Stimulated activated CD4-positive, alpha-beta T cell treated with anti-CD3 and anti-CD28 coated beads, Interleukin-12 subunit alpha, Interleukin-12 subunit beta, amount 100 ng/mL, for 24 hours (primary cell): ENCODE data around the gene TUT1.
A peak's percentile ranks its signal among the peaks of the same experiment; 100 is the strongest.
"Not testable (repeated sequence)": the region's sequence is repeated elsewhere in the genome, so short reads cannot be mapped to it uniquely, and the experiment has no call there.

Experiments used
- DNase-seq, 2 experiments: peaks; one replicate each; pipeline ENCODE4 v3.0.0-alpha.2; 2020; ENCODE audit warnings: low read depth in 2 of 2

Gene TUT1

DNA sequence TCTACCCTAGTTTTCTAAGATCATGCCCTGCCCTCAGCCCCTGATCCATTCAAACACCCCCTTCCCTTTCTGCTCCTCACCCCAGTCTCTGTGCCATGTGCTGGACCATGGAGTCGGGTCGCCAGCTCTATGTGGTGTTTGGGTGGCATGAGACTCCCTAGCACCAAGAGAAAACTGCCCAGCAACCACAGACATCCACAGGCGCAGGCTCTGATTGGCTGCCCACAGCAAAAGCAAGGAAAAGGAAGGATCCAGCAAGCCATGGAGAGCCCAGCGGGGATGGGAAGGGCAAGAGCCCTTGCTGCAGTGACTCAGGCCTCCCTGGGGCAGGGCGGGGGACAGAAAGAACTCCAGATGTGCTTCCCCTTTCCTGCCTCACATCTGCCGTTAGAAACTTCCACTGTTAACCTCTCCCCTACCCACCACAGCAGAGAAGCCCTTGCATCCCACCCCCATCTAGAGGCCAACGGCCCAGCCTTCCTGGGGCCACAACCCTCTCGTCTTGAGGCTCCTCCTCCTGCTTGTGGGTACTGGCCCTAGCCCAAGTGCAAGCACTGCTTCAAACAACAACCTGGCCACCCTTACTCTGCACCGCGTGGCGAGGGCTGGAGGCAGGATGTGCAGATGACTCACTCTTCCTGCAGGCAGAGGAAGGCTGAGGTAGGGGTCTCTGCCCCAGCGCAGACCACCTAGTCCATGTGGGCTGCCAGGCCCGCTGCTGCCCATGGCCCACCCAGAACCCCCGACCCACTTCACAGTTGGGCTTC lies 35.0 kb downstream of the TUT1 start:
- peak in 1 of 2 experiments; percentile 78 for DNase-seq

DNA sequence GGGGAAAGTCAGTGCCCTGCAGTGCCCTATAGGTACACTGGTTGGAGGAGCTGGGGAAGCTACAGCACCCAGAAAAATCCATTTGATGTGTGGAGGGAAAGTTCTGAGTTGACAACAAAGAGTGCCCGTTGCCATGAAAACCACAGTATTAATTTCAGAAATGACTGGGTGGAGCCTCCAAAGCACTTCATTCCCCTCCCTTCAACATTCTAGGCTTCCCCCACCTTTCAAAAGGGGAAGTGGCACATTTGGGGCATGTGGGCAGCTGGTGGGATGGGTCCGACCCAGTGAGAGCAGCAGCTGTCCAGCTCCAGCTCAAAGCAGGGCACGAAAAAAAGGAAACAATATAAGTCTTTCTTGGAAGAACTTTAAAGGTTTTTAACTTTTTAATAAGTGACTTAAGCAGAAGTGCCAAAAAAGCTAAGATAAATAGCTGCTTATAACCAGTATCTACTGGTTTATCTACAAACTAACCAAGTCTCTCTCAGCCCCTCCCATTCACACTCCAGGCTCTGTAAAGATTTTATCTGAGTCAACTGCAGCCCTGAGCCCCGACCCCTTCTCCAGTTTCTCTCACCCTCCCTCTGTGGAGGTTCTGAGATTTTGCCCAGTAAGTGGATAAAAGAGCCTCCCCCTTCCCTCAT lies 35.7 kb downstream of the TUT1 start:
- no peak for DNase-seq

DNA sequence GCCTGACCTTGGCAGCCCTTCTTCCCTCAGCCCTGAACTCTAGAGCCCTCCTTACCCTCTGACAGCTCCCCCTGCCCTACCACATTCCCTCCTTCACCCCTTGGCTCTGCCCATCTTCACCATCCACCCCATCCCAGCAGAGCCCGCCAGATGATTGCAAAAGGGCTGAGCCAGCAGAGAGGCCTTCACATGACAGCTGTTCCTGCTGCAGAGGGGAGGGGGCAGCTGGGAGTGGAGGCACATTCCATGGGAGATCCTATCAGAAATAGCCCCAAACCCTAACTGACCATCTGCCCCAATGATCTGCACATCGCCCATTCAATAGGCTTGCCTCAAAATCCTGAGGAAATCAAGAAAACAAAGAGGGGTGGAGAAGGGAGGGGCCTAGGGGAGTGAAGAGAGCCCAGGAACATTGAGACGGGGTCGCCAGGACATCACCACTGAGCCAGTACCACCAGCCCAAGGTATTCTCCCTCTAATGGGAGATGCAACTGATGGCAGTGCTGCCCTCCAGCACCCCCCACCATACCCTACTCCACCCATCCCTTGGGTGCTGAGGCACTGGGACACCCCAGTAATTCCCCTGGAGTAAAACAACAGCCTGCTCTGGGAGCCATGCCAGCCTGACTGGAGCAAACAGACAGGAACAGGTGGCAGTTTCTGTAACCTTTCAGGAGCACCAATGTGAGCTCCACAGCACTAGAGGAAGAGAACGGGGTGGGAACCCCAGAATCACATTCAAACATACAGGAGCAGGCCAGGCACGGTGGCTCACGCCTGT lies 36.7 kb downstream of the TUT1 start:
- DNase-seq, result no peak

DNA sequence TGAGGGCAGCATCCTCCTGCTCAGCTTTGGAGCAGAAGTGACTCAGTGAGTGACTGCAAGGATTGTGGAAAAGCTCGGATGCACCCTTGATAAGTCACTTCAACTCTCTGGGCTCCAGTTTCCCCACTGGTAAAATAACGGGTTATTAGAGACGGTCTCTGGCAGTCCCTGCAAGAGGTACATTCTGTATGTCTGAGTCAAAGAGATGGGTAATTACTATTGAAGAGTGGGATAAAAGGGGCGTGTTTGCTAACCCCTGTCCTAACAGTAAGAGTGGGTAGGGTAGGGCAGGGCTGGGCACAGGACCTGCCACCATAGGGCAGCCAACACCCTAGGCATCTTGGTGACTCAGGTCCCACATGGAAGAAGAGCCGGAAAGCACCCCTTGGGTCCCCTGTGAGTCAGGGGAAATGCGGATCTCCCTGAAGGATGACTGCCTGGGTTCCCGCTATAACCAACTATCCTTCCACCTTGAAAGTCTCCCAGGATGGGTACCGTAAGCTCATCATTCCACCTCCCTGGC lies 37.4 kb downstream of the TUT1 start:
- DNase-seq, result no peak

DNA sequence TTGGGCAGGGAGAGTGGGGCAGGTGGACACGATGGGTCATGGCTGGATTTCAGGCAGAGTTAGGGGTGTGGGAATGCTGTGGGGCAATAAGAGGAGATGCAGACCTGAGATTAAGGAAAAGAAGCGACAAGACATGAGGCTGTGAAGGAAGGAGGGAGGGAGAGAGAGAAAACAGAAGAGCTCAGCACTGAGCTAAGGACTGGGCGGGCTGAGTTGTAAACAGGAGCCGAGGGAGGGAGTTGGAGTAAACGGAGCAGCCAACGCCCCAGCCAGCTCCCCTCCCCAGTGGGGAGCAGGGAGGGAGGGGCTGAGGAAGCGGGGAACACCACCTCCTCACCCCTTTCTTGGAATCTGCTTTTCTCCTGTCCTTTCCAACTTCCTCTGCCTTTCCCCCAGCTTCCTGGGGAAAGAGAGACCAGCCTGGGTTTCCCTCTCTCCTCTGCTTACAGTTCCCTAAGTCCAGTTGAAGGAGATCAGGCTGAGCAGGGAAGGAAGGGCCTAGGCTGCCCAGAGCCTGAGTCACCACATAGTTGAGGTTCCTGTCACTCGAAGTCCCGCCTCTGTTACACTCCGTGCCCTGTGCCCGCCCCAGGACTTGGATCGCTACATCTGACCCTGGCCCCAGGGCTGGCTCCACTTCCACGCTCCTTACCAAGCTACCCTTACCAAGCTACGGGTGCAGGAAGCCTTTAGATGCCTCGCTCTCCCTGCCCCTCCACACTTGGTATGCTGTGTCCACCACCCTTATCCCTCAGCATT lies 38.1 kb downstream of the TUT1 start:
- DNase-seq, result no peak

DNA sequence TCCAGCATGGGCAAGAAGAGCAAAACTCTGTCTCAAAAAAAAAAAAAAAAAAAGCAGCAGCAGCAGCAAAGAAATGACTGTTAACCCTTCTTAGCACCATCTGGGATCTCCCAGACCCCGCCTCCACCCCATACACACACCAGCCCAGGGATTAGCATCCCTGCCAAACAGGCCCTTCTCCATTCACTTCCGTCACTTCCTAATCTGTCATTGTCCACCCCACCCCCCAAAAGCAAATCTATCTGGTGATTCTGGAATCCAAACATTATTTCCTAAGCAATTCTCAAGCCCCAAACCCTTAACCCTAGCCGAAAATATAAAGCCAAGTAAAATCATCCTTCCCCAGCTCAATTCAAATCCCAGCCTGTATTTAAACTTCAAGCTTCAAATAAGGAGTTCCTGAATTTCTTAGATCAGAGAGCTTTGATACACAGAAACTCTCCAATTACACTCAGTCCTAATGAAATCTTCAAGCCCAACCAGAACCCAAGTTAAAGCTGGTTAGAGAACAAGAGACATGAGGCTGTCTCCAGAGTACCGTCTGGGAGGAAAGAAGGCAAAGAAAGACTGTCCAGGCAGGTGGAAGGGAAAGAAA lies 38.7 kb downstream of the TUT1 start:
- DNase-seq, result no peak

DNA sequence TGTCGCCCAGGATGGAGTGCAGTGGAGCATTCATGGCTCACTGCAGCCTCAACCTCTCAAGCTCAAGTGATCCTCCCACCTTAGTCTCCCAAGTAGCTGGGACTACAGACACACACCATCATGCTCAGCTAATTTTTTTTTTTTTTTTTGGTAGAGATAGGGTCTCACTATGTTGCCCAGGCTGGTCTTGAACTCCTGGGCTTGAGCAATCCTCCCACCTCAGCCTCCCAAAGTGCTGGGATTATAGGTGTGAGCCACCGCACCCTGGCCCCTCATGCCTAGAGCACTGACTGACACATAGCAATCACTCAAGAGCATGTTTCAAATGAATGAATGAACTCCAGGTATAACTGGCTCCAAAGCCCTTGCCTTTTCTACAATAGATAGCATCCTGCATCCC lies 40.8 kb downstream of the TUT1 start:
- DNase-seq, result not testable (repeated sequence)

DNA sequence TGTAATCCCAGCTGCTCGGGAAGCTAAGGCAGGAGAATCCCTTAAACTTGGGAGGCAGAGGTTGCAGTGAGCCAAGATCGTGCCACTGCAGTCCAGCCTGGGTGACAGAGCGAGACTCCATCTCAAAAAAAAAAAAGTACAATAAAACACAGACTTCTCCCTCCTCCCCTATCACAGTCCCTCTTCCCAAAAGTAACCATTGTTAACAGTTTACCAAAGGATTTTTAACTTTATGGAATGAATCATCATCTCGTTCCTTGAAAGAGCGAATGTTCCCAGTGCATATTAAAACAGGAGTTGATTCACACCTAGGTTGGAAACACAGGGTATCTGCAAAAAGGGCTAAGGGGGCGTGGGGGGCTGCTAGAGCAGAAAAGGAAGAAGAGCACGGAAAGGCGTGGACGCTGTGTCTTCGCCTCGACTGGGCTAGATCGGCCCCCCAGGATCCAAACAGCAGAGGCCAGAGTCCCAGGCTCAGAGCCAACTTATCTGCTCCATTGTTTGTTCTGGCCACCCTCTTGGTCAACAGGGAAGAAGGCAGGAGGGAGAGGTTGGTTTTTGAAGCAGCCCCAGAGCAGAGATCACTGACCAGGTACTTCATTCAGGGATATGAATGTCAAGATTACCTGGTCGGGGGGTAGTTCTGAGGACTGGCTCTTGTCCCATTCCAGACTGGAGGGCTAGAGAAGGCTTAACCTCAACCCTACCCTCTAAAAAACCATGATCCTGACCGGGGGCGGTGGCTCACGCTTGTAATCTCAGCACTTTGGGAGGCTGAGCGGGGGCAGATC lies 42.6 kb downstream of the TUT1 start:
- DNase-seq, result no peak

DNA sequence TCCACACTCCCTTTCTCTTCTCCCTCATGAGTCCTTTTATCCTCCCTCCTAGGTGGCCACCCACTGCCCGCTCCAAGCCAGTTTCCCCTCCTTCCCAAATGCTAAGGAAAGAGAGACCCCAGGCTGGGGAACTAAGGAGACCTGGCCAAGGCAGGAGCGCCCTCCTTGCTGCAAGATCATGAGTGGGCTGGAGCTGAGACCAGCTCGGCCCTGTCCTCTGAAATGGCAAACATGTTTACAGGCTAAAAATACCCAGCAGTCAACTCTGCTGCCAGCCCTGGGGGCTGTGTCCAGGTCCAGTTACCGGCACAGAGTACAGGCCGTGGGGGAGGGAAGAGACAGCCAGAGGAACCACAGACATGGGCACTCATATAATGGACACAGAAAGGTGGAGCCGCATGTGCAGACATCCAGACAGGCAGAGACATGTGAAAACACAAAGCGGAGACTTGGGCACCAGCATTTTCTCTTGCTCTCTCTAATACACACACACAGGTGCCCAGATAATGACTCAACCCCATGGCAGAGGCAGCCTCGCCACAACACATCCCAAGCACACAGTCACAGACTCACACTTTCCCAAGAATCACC lies 43.5 kb downstream of the TUT1 start:
- no peak for DNase-seq

DNA sequence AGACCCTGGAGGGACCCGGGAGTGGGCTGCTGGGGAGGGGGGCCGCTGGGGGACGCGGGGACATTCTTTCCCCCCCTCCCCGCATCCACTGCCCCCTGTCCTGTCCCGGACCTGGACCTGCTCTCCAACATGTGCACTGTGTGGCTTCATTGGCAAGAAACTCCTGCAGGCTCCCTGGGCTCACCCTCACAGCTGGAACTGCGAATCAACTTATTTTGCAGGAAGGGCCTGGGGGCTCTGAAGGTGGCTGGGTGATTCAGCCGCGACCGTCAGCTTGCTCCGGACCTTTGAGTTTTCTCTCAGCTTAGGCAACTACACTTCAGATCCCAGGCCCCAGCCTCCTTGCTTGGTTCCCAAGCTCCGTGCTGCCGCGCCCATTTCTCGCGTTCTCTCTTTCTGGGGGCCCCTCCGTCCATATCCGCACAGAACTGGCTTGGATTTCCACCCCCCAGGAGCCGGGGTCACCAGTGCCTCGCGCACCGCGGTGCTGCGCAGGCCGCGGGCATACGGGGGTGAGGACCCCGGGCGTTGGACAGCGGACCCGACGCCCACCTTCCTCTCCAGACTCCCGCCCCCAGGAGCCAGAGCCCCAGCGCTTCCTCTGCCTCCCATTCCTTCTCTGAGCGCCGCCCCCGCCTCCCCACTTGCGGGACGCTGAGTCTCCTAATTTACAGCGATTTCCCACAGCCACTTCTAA lies 44.2 kb downstream of the TUT1 start:
- no peak for DNase-seq

DNA sequence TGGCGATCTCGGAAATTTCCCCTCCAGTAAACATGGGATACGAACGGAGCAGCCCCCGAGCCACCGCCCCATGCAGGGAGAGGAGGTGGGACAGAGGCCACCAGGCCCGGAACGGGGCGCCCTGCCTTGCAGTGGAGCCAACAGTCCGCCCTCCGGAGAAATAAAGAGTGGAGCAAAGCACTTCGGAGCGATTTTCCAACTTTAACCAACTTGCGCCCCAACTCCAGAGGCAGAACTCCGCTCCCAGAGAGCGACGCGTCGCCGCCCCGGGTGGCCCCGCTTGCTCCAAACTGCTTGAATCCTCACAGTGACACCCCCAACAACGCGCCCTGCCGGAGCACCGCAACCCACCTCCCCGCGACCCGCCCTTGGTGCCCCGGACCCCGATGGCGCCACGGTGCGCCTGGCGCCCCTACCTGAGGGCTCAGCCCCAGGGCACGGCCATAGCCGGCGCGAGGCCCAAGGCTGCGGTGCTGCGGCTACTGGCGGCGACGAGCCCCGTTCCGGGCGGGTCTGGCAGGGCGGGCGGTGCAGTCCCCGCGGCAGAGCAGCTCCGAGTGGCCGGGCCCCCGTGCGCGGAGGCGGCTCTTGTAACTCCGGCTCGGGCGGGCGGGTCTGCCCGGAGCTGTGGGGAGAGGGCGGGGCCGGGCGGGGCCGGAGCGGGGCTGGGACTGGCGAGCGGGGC lies 44.9 kb downstream of the TUT1 start, which contains the start of gene AHNAK:
Gene AHNAK (minus strand): TSS at position 563 of the 685 bp plus-strand sequence. CDS start 10,708 bp downstream, outside the sequence.
- DNase-seq, result peak in 1 of 2 experiments; percentile 56

DNA sequence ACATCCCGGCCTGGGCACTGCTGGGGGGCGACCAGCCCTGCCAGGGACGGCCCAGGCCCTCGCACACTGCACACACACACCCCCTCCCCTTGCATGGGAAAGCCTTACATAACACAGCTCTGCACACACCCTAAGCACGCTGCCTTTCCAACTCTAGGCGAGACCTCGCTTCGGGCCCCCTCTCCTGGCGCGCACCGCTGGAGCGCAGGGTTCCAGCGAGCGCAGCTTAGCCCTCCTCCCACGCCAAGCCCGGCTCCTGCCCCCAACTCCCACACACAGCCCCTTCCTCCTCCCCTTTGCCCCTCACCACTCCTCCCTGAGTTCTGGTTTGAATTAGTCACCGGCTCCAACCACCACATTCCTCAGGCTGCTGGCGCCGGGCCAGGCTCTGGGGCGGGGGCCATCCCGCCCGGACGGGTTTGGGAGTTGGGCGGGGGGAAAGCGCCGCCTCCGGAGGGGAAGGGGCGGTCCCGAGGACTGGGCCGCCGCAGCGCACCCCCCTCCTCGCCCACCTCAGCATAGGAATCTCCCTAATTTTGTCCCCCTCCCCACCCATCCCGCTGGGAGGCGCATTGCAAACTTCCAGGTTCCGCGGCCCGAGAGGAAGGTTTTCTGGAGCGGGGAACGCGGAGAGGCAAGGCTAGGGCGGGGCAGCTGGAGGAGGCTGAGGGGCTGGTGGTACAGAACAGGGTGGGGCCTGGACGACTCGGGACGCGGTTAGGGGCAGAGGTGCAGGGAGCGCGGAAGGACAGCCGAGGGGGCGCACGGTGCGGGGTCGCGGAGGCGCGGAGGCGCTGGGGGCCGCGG lies 45.7 kb downstream of the TUT1 start:
- DNase-seq, result peak in 1 of 2 experiments; percentile 59

DNA sequence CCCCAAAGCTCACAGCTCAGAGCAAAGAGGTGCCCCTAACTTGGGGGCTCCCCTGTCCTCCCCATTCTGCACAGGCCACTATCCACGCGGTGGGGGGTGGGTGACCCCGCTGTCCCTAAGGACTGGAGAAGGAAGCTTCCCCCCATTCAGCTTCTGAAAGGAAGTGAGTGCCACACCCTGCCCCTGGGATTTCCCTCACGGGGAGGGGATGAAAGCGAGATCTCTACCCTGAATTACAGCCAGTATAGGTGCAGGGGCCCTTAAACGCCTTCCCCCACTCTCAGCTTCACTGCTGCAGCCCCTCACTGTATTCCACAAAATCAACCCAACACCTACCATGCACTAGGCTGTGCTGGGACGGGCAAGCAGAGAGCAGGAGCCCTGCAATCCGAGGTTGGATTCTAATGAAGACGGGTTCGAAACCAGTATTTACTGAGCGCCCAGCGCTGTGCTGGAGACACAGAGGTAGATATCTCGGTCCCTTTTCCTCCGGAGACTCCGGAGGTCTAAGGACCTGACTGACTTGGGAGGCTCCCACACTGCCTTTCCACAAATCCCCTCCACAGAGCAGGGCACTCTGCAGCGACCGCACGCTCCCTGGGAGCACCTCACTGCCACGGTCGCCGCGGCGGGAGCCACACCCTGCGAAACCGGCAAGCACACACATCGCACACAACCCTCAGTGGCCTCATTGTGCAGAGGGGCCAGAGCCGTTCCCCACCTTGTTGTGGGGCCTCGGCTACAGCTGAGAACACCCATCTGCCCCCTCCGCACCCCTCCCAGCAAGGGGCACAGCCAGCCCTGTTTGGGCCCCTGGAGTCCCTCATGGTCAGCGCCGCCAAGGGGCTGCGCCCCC lies 46.5 kb downstream of the TUT1 start:
- no peak for DNase-seq

DNA sequence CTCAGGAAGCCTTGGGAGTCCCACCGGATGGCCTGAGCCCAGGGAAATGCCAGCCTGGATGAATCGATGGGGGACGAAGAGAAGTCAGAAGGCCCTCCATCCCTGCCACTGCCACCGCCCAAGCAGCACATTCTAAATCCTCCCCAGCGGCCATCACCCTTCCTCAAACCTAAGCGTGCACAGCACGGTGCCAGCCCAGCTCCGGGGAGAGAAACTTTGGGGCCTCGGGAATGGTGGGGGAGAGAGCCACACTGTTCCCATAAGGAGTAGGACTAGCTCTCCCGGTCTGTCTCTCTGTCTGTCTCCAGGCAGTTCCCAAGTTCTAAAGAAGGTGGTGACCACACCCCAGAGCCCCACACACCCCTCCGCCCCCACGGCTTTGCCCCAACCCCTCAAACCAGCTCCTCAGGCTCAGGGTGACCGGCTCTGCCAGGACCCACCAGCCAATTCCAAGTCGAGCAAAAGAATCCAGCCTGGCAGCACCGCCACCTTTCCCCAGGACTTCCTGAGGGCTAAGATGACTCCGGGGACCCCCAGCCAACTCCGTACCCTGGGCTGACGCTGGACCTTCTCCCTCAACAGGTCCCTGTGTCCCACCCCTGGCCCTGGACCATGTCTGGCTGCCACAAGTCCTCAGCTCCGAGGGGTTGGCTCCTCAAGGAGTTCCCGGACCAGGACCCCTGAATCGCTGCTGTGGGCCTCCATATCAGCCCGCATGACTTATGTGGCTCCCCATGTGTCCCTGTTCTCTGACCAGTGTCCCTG lies 47.5 kb downstream of the TUT1 start:
- DNase-seq, result no peak

DNA sequence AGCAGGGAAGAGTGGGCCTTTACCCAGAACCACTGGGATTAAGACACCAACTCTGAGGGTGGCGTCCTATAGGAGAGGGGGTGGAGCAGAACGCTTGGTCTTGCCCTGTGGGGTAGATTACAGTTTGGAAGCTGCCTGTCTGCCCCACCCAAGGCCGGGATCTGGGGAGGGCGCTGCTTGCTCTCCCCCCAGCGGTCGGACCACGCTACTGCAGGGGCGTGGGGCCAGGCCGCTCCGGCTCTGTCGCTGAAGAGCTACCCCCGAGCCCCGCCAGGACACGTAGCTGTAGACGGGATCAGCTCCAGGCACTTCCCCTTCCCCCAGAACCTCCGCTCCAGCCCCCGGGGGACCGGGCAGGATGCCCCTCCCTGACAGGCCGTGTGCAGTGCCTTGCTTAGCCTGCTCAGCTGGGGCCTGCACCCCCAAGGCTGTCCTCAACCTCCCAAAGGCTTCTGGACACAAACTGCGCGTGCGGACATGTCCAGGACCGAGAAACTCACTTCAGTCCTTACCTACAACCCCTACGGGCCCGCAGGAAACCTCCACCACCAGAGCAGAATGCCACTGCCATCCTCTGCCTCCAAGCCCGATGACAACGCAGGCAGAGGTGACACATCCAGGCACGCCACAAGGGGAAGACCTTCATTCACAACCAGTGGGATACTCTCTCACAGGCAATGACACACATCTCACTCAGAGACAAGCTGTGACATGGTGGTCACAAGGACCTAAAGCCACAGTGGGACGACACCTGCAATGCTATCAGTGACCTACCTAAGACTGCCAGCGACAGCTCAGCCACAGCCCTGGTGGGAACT lies 48.4 kb downstream of the TUT1 start:
- peak in 1 of 2 experiments; percentile 70 for DNase-seq
